Ovary (tissue), 3 donors: Measurements from ENCODE around the gene SLC13A4.

Experiments used
- EP300 ChIP-seq: sonication (generic); formaldehyde crosslinking; IDR thresholded peaks from one replicate; pipeline ENCODE4 v1.6.1; 2017; ENCODE audit warnings: antibody characterized with exemption
- POLR2A ChIP-seq: fragments of 450-650 bp; IDR thresholded peaks from one replicate; pipeline ENCODE4 v1.6.1; 2017; ENCODE audit warnings: antibody characterized with exemption, mild to moderate bottlenecking, moderate library complexity
- TF ChIP-seq, protein P1 (sequence below), 3 donors: fragments of 450-650 bp in 2 of 3; fragments of 200-600 bp in 1 of 3; IDR thresholded peaks; one replicate each; pipeline versions ENCODE4 v1.5.1 to v1.8.0; 2016 to 2022; ENCODE audit warnings: antibody characterized with exemption in 3 of 3, mild to moderate bottlenecking in 1 of 3
- donor health status: DM: no; HTN: no; CAD: no.

- TF ChIP-seq, protein P1, sequence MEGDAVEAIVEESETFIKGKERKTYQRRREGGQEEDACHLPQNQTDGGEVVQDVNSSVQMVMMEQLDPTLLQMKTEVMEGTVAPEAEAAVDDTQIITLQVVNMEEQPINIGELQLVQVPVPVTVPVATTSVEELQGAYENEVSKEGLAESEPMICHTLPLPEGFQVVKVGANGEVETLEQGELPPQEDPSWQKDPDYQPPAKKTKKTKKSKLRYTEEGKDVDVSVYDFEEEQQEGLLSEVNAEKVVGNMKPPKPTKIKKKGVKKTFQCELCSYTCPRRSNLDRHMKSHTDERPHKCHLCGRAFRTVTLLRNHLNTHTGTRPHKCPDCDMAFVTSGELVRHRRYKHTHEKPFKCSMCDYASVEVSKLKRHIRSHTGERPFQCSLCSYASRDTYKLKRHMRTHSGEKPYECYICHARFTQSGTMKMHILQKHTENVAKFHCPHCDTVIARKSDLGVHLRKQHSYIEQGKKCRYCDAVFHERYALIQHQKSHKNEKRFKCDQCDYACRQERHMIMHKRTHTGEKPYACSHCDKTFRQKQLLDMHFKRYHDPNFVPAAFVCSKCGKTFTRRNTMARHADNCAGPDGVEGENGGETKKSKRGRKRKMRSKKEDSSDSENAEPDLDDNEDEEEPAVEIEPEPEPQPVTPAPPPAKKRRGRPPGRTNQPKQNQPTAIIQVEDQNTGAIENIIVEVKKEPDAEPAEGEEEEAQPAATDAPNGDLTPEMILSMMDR (IDR thresholded peaks at IDR 0.05) = no peak
- TF ChIP-seq EP300 (no peak), POLR2A (no peak)
Observed at GRCh38 chr7:135684699-135685098, 43.3 kb downstream of the SLC13A4 start.
